HAP-1 (cell line): ENCODE results near the gene ABLIM1.

Experiments used
- DNase-seq, 2 experiments: peaks; one replicate each; pipeline ENCODE4 v3.0.0-alpha.2; 2016 to 2020; ENCODE audit warnings: low spot score in 2 of 2
- H3K27me3 ChIP-seq: fragments of 250-450 bp; sonication (Bioruptor Pico); 2 replicates; pipeline ENCODE4 v1.5.1; 2020; ENCODE audit warnings: low read depth, mild to moderate bottlenecking, moderate library complexity
- H3K36me3 ChIP-seq: fragments of 250-450 bp; sonication (Bioruptor Pico); replicated peaks from 2 replicates; pipeline ENCODE4 v1.5.1; 2020; ENCODE audit warnings: mild to moderate bottlenecking
- H3K4me1 ChIP-seq: fragments of 250-450 bp; sonication (Bioruptor Pico); 2 replicates; pipeline ENCODE4 v1.5.1; 2020; ENCODE audit warnings: mild to moderate bottlenecking
- H3K4me3 ChIP-seq: fragments of 250-450 bp; sonication (Bioruptor Pico); 2 replicates; pipeline ENCODE4 v1.5.1; 2020; ENCODE audit warnings: mild to moderate bottlenecking, moderate library complexity
- H3K9me3 ChIP-seq: fragments of 250-450 bp; sonication (Bioruptor Pico); 2 replicates; pipeline ENCODE4 v1.5.1; 2020; ENCODE audit warnings: mild to moderate bottlenecking, moderate library complexity
- in situ Hi-C: fragments of 300-500 bp; cut with MboI; formaldehyde crosslinking; loops from 3 replicates; pipeline ENCODE4 v1.14.3; 2020; ENCODE audit warnings: low sequenced_read_pairs, inconsistent platforms, mixed read lengths

The ABLIM1 gene

GRCh38 chr10:114593816-114594468 lies 64.1 kb downstream of the ABLIM1 start:
- in situ Hi-C loops: no loop called here
- Histone ChIP-seq H3K9me3 (no peaks in the 10 kb centered on the region), H3K36me3 (no peaks in the 10 kb centered on the region; the same call in 1 of the 2 replicates), H3K27me3 (no peaks in the 10 kb centered on the region), H3K4me1 (no peaks in the 10 kb centered on the region), H3K4me3 (no peak overlapping the region)
- DNase-seq: no peak

GRCh38 chr10:114593240-114593792 lies 64.8 kb downstream of the ABLIM1 start:
- in situ Hi-C loops: no loop called here

GRCh38 chr10:114590993-114591392 lies 67.1 kb downstream of the ABLIM1 start:
- in situ Hi-C loops: no loop called here
- no peaks in the 10 kb centered on the region; the same call in 1 of the 2 replicates for H3K36me3 ChIP-seq
- DNase-seq: no peak
- no peaks in the 10 kb centered on the region for H3K4me1 ChIP-seq
- H3K27me3 ChIP-seq: no peaks in the 10 kb centered on the region
- H3K9me3 ChIP-seq: no peaks in the 10 kb centered on the region
- no peak overlapping the region for H3K4me3 ChIP-seq

More at GRCh38 chr10:114593240-114593792, 64.8 kb downstream of the ABLIM1 start:
- Histone ChIP-seq H3K9me3 (no peaks in the 10 kb centered on the region), H3K27me3 (no peaks in the 10 kb centered on the region), H3K36me3 (no peaks in the 10 kb centered on the region; the same call in 1 of the 2 replicates), H3K4me3 (no peak overlapping the region), H3K4me1 (no peaks in the 10 kb centered on the region)
- DNase-seq: no peak

GRCh38 chr10:114584419-114584818 lies 73.7 kb downstream of the ABLIM1 start:
- Histone ChIP-seq H3K4me1 (0 out of 2 replicates have a peak, but pooled peaks cover 2% of the 10 kb centered on the region), H3K9me3 (no peaks in the 10 kb centered on the region), H3K27me3 (no peaks in the 10 kb centered on the region; the same call in 1 of the 2 replicates), H3K4me3 (no peak overlapping the region), H3K36me3 (no peaks in the 10 kb centered on the region)
- no peak for DNase-seq
- in situ Hi-C loops: no loop called here

- no peaks in the 10 kb centered on the region for H3K9me3 ChIP-seq
- H3K4me3 ChIP-seq: no peak overlapping the region
- 0 out of 2 replicates have a peak, but pooled peaks cover 2% of the 10 kb centered on the region for H3K4me1 ChIP-seq
- no peaks in the 10 kb centered on the region for H3K36me3 ChIP-seq
- in situ Hi-C loops: no loop called here
- DNase-seq: no peak
- H3K27me3 ChIP-seq: no peaks in the 10 kb centered on the region; the same call in 1 of the 2 replicates
Measured at GRCh38 chr10:114581071-114581470, 77.0 kb downstream of the ABLIM1 start.

- Histone ChIP-seq H3K4me3 (no peak overlapping the region), H3K9me3 (no peaks in the 10 kb centered on the region), H3K27me3 (no peaks in the 10 kb centered on the region; the same call in 1 of the 2 replicates), H3K4me1 (no peaks in the 10 kb centered on the region), H3K36me3 (no peaks in the 10 kb centered on the region)
- in situ Hi-C loops: no loop called here
- DNase-seq: no peak
Measured at GRCh38 chr10:114577133-114577532, 80.9 kb downstream of the ABLIM1 start.

- Histone ChIP-seq H3K4me3 (no peak overlapping the region), H3K36me3 (no peaks in the 10 kb centered on the region), H3K27me3 (no peaks in the 10 kb centered on the region), H3K4me1 (no peaks in the 10 kb centered on the region), H3K9me3 (no peaks in the 10 kb centered on the region)
- no peak for DNase-seq
- in situ Hi-C loops: no loop called here
Measured at GRCh38 chr10:114576716-114577115, 81.4 kb downstream of the ABLIM1 start.

- no peaks in the 10 kb centered on the region for H3K27me3 ChIP-seq
- no peak overlapping the region for H3K4me3 ChIP-seq
- no peak for DNase-seq
- in situ Hi-C loops: no loop called here
- H3K9me3 ChIP-seq: no peaks in the 10 kb centered on the region
- no peaks in the 10 kb centered on the region for H3K36me3 ChIP-seq
- H3K4me1 ChIP-seq: no peaks in the 10 kb centered on the region
Measured at GRCh38 chr10:114576132-114576487, 82.0 kb downstream of the ABLIM1 start.

- no peaks in the 10 kb centered on the region for H3K9me3 ChIP-seq
- no peak for DNase-seq
- no peak overlapping the region for H3K4me3 ChIP-seq
- H3K27me3 ChIP-seq: no peaks in the 10 kb centered on the region
- H3K4me1 ChIP-seq: no peaks in the 10 kb centered on the region
- H3K36me3 ChIP-seq: no peaks in the 10 kb centered on the region
- in situ Hi-C loops: no loop called here
Measured at GRCh38 chr10:114575417-114576131, 82.5 kb downstream of the ABLIM1 start.

GRCh38 chr10:114573330-114574045 lies 84.6 kb downstream of the ABLIM1 start:
- no peak for DNase-seq
- in situ Hi-C loops: no loop called here
- Histone ChIP-seq H3K4me1 (no peaks in the 10 kb centered on the region), H3K27me3 (no peaks in the 10 kb centered on the region), H3K4me3 (no peak overlapping the region), H3K9me3 (no peaks in the 10 kb centered on the region), H3K36me3 (no peaks in the 10 kb centered on the region)

- H3K27me3 ChIP-seq: no peaks in the 10 kb centered on the region
- DNase-seq: no peak
- no peak overlapping the region for H3K4me3 ChIP-seq
- in situ Hi-C loops: no loop called here
- H3K4me1 ChIP-seq: no peaks in the 10 kb centered on the region
- H3K9me3 ChIP-seq: no peaks in the 10 kb centered on the region
- H3K36me3 ChIP-seq: no peaks in the 10 kb centered on the region
Measured at GRCh38 chr10:114571316-114571999, 86.6 kb downstream of the ABLIM1 start.

- Histone ChIP-seq H3K36me3 (no peaks in the 10 kb centered on the region), H3K4me1 (no peaks in the 10 kb centered on the region), H3K9me3 (no peaks in the 10 kb centered on the region), H3K4me3 (no peak overlapping the region), H3K27me3 (no peaks in the 10 kb centered on the region)
- no peak for DNase-seq
- in situ Hi-C loops: no loop called here
Measured at GRCh38 chr10:114566064-114566463, 92.0 kb downstream of the ABLIM1 start.

- Histone ChIP-seq H3K27me3 (no peaks in the 10 kb centered on the region), H3K4me1 (no peaks in the 10 kb centered on the region), H3K36me3 (no peaks in the 10 kb centered on the region), H3K4me3 (no peak overlapping the region), H3K9me3 (no peaks in the 10 kb centered on the region)
- no peak for DNase-seq
- in situ Hi-C loops: no loop called here
Measured at GRCh38 chr10:114565066-114565465, 93.0 kb downstream of the ABLIM1 start.
